Measurements from ENCODE around the gene HDAC4.

DNA sequence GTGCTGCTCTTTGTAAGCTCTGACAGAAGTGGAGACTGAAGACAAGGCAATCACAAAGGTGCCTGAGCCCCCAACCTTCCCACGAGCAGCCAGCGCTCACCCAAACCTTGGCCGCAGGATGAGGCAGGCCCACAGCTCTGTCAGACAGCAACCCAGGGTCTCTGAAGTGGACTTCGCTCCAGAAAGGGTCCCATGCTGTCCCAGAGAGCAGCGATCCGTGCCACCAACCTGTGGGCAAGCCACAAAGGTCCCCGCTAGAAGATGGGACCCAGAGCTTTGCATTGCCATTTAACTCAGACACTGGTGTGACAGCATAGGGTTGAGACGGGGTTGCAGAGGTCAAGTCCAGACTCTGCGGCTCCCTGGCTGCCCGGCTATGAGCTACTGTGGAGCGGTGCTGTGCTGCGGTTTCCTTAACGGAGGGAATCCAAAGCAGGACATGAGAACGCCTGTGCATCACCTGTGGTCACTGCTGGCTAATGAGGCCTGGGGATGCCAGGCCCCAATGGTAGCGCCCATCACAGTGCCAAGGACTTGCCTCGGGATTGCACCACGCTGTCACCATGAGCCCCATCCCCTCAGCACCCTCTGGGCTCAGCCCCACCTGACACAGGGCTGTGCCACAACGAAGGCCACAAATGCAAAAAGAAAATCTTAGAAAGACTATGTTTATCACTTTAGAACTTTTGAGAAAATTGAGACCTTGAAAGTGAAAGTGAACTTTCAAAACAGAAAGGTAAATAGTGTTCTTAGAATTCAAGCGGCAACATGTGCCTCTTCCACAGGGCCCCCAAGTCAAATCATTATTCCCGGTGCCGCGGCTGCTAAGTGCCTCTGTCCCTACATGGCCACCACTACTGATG lies 103.4 kb downstream of the HDAC4 start:
- TF ChIP-seq ZNF423 (CRISPR knock-in tag; IDR thresholded peaks at IDR 0.05) (no peak), JAZF1 (CRISPR knock-in tag; IDR thresholded peaks at IDR 0.05) (no peak), FOXK1 (CRISPR knock-in tag; IDR thresholded peaks at IDR 0.05) (no peak), TEAD1 (CRISPR knock-in tag; IDR thresholded peaks at IDR 0.05) (no peak)
- TF ChIP-seq, protein P1, sequence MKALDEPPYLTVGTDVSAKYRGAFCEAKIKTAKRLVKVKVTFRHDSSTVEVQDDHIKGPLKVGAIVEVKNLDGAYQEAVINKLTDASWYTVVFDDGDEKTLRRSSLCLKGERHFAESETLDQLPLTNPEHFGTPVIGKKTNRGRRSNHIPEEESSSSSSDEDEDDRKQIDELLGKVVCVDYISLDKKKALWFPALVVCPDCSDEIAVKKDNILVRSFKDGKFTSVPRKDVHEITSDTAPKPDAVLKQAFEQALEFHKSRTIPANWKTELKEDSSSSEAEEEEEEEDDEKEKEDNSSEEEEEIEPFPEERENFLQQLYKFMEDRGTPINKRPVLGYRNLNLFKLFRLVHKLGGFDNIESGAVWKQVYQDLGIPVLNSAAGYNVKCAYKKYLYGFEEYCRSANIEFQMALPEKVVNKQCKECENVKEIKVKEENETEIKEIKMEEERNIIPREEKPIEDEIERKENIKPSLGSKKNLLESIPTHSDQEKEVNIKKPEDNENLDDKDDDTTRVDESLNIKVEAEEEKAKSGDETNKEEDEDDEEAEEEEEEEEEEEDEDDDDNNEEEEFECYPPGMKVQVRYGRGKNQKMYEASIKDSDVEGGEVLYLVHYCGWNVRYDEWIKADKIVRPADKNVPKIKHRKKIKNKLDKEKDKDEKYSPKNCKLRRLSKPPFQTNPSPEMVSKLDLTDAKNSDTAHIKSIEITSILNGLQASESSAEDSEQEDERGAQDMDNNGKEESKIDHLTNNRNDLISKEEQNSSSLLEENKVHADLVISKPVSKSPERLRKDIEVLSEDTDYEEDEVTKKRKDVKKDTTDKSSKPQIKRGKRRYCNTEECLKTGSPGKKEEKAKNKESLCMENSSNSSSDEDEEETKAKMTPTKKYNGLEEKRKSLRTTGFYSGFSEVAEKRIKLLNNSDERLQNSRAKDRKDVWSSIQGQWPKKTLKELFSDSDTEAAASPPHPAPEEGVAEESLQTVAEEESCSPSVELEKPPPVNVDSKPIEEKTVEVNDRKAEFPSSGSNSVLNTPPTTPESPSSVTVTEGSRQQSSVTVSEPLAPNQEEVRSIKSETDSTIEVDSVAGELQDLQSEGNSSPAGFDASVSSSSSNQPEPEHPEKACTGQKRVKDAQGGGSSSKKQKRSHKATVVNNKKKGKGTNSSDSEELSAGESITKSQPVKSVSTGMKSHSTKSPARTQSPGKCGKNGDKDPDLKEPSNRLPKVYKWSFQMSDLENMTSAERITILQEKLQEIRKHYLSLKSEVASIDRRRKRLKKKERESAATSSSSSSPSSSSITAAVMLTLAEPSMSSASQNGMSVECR (CRISPR knock-in tag; IDR thresholded peaks at IDR 0.05; ENCODE audit: borderline replicate concordance): no peak
- TF ChIP-seq, protein P2, sequence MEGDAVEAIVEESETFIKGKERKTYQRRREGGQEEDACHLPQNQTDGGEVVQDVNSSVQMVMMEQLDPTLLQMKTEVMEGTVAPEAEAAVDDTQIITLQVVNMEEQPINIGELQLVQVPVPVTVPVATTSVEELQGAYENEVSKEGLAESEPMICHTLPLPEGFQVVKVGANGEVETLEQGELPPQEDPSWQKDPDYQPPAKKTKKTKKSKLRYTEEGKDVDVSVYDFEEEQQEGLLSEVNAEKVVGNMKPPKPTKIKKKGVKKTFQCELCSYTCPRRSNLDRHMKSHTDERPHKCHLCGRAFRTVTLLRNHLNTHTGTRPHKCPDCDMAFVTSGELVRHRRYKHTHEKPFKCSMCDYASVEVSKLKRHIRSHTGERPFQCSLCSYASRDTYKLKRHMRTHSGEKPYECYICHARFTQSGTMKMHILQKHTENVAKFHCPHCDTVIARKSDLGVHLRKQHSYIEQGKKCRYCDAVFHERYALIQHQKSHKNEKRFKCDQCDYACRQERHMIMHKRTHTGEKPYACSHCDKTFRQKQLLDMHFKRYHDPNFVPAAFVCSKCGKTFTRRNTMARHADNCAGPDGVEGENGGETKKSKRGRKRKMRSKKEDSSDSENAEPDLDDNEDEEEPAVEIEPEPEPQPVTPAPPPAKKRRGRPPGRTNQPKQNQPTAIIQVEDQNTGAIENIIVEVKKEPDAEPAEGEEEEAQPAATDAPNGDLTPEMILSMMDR (IDR thresholded peaks at IDR 0.05): no peak
- TF ChIP-seq, protein P3, sequence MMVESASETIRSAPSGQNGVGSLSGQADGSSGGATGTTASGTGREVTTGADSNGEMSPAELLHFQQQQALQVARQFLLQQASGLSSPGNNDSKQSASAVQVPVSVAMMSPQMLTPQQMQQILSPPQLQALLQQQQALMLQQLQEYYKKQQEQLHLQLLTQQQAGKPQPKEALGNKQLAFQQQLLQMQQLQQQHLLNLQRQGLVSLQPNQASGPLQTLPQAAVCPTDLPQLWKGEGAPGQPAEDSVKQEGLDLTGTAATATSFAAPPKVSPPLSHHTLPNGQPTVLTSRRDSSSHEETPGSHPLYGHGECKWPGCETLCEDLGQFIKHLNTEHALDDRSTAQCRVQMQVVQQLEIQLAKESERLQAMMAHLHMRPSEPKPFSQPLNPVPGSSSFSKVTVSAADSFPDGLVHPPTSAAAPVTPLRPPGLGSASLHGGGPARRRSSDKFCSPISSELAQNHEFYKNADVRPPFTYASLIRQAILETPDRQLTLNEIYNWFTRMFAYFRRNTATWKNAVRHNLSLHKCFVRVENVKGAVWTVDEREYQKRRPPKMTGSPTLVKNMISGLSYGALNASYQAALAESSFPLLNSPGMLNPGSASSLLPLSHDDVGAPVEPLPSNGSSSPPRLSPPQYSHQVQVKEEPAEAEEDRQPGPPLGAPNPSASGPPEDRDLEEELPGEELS (CRISPR knock-in tag; IDR thresholded peaks at IDR 0.05): no peak
- TF ChIP-seq, protein P4, sequence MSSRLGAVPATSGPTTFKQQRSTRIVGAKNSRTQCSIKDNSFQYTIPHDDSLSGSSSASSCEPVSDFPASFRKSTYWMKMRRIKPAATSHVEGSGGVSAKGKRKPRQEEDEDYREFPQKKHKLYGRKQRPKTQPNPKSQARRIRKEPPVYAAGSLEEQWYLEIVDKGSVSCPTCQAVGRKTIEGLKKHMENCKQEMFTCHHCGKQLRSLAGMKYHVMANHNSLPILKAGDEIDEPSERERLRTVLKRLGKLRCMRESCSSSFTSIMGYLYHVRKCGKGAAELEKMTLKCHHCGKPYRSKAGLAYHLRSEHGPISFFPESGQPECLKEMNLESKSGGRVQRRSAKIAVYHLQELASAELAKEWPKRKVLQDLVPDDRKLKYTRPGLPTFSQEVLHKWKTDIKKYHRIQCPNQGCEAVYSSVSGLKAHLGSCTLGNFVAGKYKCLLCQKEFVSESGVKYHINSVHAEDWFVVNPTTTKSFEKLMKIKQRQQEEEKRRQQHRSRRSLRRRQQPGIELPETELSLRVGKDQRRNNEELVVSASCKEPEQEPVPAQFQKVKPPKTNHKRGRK (CRISPR knock-in tag; IDR thresholded peaks at IDR 0.05; ENCODE audit: borderline replicate concordance): no peak
- TF ChIP-seq, protein P5, sequence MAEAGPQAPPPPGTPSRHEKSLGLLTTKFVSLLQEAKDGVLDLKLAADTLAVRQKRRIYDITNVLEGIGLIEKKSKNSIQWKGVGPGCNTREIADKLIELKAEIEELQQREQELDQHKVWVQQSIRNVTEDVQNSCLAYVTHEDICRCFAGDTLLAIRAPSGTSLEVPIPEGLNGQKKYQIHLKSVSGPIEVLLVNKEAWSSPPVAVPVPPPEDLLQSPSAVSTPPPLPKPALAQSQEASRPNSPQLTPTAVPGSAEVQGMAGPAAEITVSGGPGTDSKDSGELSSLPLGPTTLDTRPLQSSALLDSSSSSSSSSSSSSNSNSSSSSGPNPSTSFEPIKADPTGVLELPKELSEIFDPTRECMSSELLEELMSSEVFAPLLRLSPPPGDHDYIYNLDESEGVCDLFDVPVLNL (CRISPR knock-in tag; IDR thresholded peaks at IDR 0.05; ENCODE audit: borderline replicate concordance, low read depth): no peak
- TF ChIP-seq, protein P6, sequence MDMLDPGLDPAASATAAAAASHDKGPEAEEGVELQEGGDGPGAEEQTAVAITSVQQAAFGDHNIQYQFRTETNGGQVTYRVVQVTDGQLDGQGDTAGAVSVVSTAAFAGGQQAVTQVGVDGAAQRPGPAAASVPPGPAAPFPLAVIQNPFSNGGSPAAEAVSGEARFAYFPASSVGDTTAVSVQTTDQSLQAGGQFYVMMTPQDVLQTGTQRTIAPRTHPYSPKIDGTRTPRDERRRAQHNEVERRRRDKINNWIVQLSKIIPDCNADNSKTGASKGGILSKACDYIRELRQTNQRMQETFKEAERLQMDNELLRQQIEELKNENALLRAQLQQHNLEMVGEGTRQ (CRISPR knock-in tag; IDR thresholded peaks at IDR 0.05): no peak

Measured in WTC11 (cell line).